Urinary bladder (tissue), 4 donors: ENCODE results near the gene ELAVL2. TPM values are rescaled to one million over a fixed set of nuclear protein-coding genes. Genes with fewer than 3 reads are reported as not detected.

Source experiments
- DNase-seq: peaks from one replicate; pipeline ENCODE4 v3.0.0-alpha.2; 2015; ENCODE audit errors: extremely low spot score
- H3K27ac ChIP-seq: one replicate; pipeline ENCODE4 v1.5.1; 2013; ENCODE audit warnings: low read depth, mild to moderate bottlenecking, moderate library complexity
- H3K36me3 ChIP-seq: one replicate; pipeline ENCODE4 v1.6.1; 2013; ENCODE audit warnings: mild to moderate bottlenecking, moderate library complexity; ENCODE audit not compliant: insufficient read depth
- H3K4me1 ChIP-seq: one replicate; pipeline ENCODE4 v1.6.1; 2013; ENCODE audit warnings: mild to moderate bottlenecking, moderate library complexity; ENCODE audit not compliant: insufficient read depth
- H3K4me3 ChIP-seq: one replicate; pipeline ENCODE4 v1.5.1; 2013; ENCODE audit warnings: low read depth, low read length
- WGBS: extraction: QIAGEN DNeasy Blood & Tissue Kit; methylation state at CpG from one replicate; pipeline ENCODE4 v1.1.7; 2013; 5-methylcytosine and 5-hydroxymethylcytosine counted together
- polyA plus RNA-seq: library from polyadenylated mRNA; stranded (reverse); fragments of 200-250 nt; gene quantifications from one replicate; pipeline ENCODE4 v1.2.3, GENCODE V29; 2013
- total RNA-seq: library from RNA; depleted of rRNA; stranded (reverse); fragments of >200 nt; gene quantifications from one replicate; pipeline ENCODE4 v1.2.3, GENCODE V29; 2014
- donor health status: healthy with polysubstance abuse.
- donor health status: healthy.

Gene ELAVL2
- total and polyA plus RNA-seq, 2 donors: 0.54 to 14.8 TPM

DNA sequence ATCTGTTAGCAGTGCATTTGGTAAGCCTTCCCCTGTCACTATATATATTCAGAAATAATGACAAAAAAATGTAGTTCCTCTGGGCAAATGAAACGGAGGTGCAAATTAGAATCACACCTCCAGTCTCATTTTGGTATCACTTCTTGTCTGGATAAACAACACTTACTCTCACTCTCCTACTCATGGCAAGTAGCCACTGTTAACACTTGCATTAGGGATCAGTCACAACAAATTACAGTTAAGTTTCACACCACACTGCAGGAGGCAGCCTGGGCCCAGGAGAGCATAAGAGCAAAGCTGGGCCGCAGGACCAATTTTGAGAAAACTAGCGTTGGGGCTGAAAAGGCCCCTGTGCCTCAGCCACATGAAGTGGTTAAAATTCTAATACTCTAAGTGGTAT is 161.0 kb downstream of the ELAVL2 start:
- no peak for DNase-seq
- H3K4me3 ChIP-seq: no peak overlapping the region
- no peaks in the 10 kb centered on the region for H3K36me3 ChIP-seq
- no peak overlapping the region for H3K27ac ChIP-seq
- no peaks in the 10 kb centered on the region for H3K4me1 ChIP-seq
- WGBS: 72% methylated on average over 3 of the region's 3 CpGs

DNA sequence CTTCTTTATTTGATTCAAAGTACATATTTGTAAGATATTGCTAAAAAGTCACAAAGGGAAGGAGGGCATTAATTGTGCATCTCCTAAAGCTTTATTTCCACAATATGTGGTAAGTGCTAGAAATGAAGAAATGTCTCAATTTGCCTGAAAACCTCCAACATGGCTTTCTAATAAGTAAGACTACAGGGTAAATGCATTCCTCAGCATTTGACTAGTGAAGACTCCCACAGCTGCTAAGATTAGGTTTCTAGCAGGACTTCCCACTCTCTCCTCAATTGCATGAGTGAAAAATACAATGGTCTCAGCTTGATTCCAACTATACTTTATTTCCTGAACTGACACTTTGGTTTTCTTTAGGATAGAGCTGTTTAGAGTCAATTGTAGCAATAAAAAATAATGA is 162.1 kb downstream of the ELAVL2 start:
- H3K27ac ChIP-seq: no peak overlapping the region
- H3K4me3 ChIP-seq: no peak overlapping the region
- H3K4me1 ChIP-seq: no peaks in the 10 kb centered on the region
- no peak for DNase-seq
- no peaks in the 10 kb centered on the region for H3K36me3 ChIP-seq

DNA sequence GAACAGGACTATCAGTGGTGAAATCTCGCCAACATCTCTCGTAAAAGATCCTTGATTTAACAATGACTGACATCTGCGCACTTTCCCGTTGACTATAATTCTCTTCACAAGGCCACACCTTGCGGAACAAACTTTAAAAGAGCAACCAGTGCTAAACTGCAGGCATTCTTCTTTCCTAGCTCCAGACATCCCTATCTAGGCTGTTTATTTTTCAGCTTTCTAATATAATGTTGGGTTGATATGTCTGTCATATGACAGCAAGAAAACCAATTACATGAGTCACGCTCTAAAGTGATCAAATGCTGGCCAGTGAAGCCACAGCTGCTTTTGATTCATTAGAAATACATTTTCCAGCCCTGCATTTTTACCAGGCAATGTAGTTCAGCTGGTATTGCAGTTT is 162.5 kb downstream of the ELAVL2 start:
- 82% methylated on average over 6 of the region's 6 CpGs for WGBS
- Histone ChIP-seq H3K27ac (no peak overlapping the region), H3K36me3 (no peaks in the 10 kb centered on the region), H3K4me1 (no peaks in the 10 kb centered on the region), H3K4me3 (no peak overlapping the region)
- no peak for DNase-seq

DNA sequence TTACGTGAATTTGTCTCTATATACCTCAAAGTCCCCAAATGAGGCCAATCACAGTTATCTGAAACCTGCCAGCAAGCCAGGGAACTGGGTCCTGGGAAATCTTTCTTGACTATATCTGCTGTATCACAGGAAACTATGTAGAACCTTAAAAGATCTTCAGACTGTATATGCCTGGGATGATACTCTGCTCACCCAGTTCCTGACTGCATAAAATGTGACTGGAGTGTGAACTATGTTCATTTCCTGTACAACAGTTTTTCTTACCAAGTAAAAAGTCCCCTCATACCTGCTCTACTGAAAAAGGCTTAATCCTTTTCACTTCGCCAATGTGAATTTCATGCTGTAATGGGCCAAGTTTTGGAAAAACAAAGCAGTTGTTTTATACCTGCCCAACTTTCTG is 162.9 kb downstream of the ELAVL2 start:
- Histone ChIP-seq H3K4me1 (no peaks in the 10 kb centered on the region), H3K36me3 (no peaks in the 10 kb centered on the region), H3K27ac (no peak overlapping the region), H3K4me3 (no peak overlapping the region)
- 88% methylated on average over 2 of the region's 2 CpGs for WGBS
- no peak for DNase-seq

DNA sequence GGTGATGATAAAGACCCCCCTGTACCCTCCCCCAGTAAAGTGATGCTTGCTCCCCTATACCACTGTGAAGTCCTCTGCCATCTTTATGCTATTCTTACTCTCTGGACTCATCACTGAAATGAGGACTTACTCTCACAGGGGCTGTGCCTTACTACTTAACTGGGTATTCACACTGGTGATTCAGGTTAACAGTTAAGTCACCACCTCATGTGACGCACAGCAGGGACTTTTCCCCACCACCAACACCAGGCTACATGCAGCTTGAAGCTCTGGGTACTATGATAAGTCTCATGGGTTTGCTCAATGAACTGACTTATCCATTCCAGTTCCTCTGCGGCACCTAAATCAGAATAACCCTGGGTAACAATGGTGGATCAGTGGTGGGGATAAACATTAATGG is 163.7 kb downstream of the ELAVL2 start:
- H3K4me3 ChIP-seq: no peak overlapping the region
- no peak overlapping the region for H3K27ac ChIP-seq
- no peaks in the 10 kb centered on the region for H3K36me3 ChIP-seq
- H3K4me1 ChIP-seq: no peaks in the 10 kb centered on the region
- 96% methylated on average over 2 of the region's 2 CpGs for WGBS
- no peak for DNase-seq

DNA sequence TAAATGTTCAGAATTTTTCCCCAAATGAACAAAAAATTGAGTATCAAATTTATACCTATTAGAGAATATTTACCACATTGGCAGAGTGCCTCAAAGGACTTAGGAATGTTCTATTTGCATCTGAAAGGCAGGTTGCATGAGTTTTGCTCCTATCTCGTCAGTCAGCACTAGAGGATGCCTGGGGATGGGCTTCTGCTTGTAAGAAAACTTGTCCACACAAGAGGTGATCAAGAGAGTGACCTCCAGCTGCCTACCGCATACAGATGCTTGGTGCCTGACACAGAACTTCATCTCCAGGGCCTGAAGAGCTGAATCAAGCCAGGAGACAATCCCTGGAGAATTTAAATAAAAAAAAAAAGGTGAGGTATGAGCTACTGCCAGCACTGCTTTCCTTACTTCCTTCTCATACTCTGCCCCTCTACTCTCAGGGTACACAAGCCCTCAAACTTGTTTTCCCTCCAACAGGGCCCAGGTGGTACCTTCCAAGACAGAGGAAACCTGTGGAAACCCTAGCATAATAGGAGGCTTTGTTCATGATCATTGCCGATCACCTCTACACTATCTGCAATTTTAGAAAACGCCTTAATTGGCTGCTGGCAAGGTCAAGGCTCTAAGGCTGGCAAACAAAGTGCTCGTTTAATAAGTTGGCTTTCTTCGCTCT is 166.6 kb downstream of the ELAVL2 start:
- DNase-seq: no peak
- Histone ChIP-seq H3K4me3 (no peak overlapping the region), H3K36me3 (no peaks in the 10 kb centered on the region), H3K27ac (no peak overlapping the region), H3K4me1 (no peaks in the 10 kb centered on the region)
- 49% methylated on average over 6 of the region's 6 CpGs for WGBS

DNA sequence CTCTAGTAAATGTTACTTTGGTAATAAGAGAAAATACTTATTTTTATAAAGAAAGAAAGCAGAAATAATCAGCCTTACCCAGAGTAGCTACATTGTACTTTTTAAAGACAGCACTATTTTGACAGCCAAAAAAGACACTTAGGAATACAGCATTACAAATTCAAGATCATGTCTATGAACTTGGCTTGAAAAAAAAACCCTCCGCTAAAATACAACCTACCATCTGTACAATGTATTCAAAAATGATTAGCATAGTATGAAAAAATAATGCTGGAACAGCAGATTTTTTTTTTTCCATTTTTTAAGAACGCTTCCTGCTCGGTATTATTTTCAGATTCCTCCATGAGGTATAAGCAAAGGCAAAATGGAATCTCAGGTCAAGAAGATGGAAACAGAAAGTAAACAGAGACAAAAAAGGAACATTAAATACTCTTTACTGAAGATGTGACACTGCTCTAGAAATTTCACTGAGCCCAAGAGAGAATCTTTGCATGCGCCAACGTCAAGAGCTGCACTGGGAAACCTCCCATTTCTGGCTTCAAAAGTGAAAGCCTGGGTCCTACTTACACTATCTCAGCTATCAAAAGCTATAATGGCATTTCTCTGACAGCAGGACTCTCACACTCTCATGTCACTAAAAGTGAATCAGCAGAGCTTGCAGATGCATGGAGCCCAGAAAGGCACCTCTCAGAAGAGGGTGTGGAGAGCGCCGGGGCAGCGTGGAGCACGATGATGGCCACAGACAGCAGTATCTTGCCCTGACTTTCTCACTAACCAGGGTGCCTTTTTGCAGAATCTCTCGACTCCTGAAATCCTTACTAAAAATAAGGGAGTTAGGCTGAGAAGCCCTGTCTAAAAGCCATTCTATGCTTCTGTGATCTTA is 167.4 kb downstream of the ELAVL2 start:
- no peak for DNase-seq
- Histone ChIP-seq H3K4me1 (no peaks in the 10 kb centered on the region), H3K36me3 (no peaks in the 10 kb centered on the region), H3K4me3 (no peak overlapping the region), H3K27ac (no peak overlapping the region)
- WGBS: 84% methylated on average over 10 of the region's 10 CpGs

DNA sequence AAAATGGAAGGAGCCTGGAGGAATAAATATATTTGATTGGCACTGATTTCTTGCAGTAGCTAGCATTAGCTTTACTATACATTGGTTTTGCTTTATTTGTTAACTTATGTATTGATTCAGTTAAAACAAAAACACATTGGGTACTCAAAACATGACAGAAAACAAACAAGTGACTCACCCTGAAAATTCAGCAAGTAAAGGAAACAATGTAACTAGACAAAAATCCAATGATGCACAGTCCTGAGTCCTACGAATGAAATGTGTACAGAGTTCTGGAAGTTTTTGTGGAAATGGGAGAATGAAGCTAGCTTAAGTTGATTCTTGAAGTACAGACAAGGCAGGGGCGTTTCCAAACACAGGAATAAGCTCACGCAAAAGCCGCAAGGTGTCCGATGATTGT is 175.0 kb downstream of the ELAVL2 start:
- H3K27ac ChIP-seq: no peak overlapping the region
- no peaks in the 10 kb centered on the region for H3K36me3 ChIP-seq
- H3K4me3 ChIP-seq: no peak overlapping the region
- WGBS: 95% methylated on average over 5 of the region's 5 CpGs
- DNase-seq: no peak
- H3K4me1 ChIP-seq: no peaks in the 10 kb centered on the region

DNA sequence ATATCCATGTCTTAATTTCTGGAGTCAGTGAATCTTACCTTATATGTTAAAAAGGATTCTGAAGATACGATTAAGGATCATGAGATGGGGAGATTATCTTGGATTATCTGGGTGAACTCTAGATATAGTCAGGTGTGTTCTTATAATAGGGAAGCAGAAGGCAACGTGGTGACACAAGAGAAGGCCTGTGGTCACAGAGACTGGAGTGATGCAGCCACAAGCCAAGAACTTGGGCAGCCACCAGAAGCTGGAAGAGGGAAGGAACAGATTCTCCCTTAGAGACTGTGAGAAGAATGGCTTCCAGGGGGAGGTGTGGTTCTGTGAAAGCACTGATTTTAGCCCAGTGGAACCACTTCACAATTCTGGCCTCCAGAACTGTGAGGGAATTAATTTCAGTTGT is 177.4 kb downstream of the ELAVL2 start:
- H3K27ac ChIP-seq: no peak overlapping the region
- H3K4me3 ChIP-seq: no peak overlapping the region
- DNase-seq: no peak
- 86% methylated on average over 2 of the region's 2 CpGs for WGBS
- no peaks in the 10 kb centered on the region for H3K4me1 ChIP-seq
- no peaks in the 10 kb centered on the region for H3K36me3 ChIP-seq

DNA sequence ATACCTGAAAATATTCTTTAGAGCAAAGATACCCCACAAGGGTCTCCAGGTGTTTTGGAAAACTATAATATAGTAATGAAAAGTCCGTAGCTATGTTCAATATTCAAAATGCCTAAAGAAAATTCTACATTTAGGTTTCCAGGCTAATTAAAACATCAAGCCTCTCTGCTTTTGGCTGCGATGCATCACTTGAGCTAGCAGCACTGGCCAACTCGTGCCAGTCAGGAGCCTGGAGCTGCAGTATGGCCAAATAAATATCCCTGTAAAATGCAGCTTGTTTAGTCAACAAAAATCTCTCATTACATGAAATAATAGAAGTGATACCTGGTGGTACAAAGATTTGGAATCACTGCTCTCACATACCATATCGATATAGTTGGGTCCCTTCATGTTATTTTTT is 181.1 kb downstream of the ELAVL2 start:
- Histone ChIP-seq H3K4me1 (no peaks in the 10 kb centered on the region), H3K36me3 (no peaks in the 10 kb centered on the region), H3K27ac (no peak overlapping the region), H3K4me3 (no peak overlapping the region)
- no peak for DNase-seq
- 92% methylated on average over 4 of the region's 4 CpGs for WGBS

DNA sequence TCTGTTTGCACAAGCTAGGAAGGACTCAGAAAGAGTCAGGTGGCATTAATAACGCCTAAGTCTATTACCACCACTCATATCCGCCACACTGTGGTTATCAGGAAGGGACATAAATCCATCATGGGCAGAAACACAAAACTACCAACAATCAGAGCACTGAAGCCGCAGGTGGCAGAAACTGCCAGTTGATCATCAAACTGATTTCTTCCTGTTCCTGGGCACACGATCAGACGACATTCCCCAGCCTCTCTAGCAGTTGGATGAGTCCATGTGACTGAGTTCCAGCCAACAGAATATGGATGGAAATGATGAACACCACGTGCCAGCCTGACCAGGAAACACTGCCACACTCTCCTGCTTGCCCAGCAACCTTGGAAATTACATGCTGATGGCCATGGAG is 181.7 kb downstream of the ELAVL2 start:
- WGBS: 77% methylated on average over 6 of the region's 6 CpGs

DNA sequence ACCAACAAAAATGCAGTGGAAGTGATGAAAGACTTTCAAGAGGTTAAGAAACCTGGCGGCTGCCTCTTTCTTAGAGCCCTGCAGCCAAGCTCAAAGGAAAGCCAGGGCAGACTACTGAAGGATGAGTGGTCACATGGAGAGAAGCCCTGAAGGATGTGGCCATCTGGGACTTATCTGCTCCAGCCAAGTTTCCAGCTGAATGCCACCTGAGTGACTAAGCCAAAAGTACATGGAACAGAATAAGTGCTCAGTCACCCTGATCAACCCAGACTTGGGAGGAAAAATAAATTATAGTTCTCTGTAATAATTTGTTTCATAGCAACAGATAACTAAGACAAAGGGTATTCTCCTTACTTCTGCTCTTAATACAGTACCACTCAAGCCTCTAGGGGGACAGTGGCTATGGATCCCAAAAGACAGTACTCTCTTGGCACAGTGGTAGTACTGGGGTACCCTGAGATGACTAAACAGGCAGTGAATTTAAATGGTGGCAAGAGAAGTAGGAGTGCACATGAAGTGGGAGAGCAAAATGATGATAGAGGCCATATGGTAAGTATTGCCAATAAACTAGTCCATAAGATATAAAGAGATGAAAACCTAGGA is 182.3 kb downstream of the ELAVL2 start:
- Histone ChIP-seq H3K36me3 (no peaks in the 10 kb centered on the region), H3K4me3 (no peak overlapping the region), H3K27ac (no peak overlapping the region), H3K4me1 (no peaks in the 10 kb centered on the region)
- 91% methylated on average over 1 of the region's 1 CpG for WGBS
- DNase-seq: no peak

More for the DNA sequence above, 181.7 kb downstream of the ELAVL2 start:
- H3K4me1 ChIP-seq: no peaks in the 10 kb centered on the region
- H3K4me3 ChIP-seq: no peak overlapping the region
- no peaks in the 10 kb centered on the region for H3K36me3 ChIP-seq
- no peak for DNase-seq
- no peak overlapping the region for H3K27ac ChIP-seq
